ENCODE measurements around the gene DYRK1A. TPM values are rescaled to one million over a fixed set of nuclear protein-coding genes. Genes with fewer than 3 reads are reported as not detected.
A peak's percentile ranks its signal among the peaks of the same experiment; 100 is the strongest.

DYRK1A gene
- total and polyA plus RNA-seq, 10 of the 15 experiments (the other 5 are each of a cell fraction or from before 2014, with no cell fraction given): 2.4 to 68.6 (median 30.7) TPM

GRCh38 chr21:37374027-37374426 is 7.5 kb downstream of the DYRK1A start:
- ChIA-PET CTCF (interaction anchor here (1.2 to 2.4 kb wide), 6 partner anchors 9 to 207 kb away, joined by 3 to 12 read pairs (median 4); no protein-coding TSS in a partner anchor), RAD21 (ENCODE audit: unreplicated experiment) (interaction anchor here (0.8 to 1.5 kb wide), 5 partner anchors 33 to 207 kb away, joined by 3 to 6 read pairs (median 4); partner anchors contain the start of gene VPS26C), SMC1A (ENCODE audit: uncharacterized antibody, unreplicated experiment) (interaction anchor here (0.9 to 7.9 kb wide), 8 partner anchors 9 to 207 kb away, joined by 3 to 62 read pairs (median 6); no protein-coding TSS in a partner anchor), POLR2A (interaction anchor here (0.5 to 2.0 kb wide), 6 partner anchors 8 to 90 kb away, joined by 3 to 5 read pairs (median 4); no protein-coding TSS in a partner anchor)
- H3K79me2 ChIP-seq (ENCODE audit: control insufficient read depth, insufficient read depth, low read length): peaks cover 100% of the 10 kb centered on the region
- intact Hi-C loops (cut with micrococcal nuclease; ENCODE audit: unreplicated experiment) (loop anchor here (5.0 kb wide), 3 partner anchors 33 to 268 kb away; no protein-coding TSS in a partner anchor), in situ Hi-C loops (cut with MboI) (no loop called here)
- H3K4me2 ChIP-seq (ENCODE audit: control insufficient read depth, insufficient read depth): peak overlapping the region; percentile 47
- H3K9ac ChIP-seq (ENCODE audit: control insufficient read depth, insufficient read depth, low read length): no peak overlapping the region
- DNase-seq (ENCODE audit: low read depth, low spot score) (no peak), FAIRE-seq (no peak), ATAC-seq (no peak)
- TSS peak; percentile 2 for BruUV-seq (replicated peaks)
- H4K20me1 ChIP-seq (ENCODE audit: control insufficient read depth, insufficient read depth): peaks cover 6% of the 10 kb centered on the region
- TF ChIP-seq REST (IDR thresholded peaks at IDR 0.05; ENCODE audit: low read depth, low read length) (no peak), NFYA (IDR thresholded peaks at IDR 0.05; ENCODE audit: borderline replicate concordance, low read depth, low read length) (no peak), PML (IDR thresholded peaks at IDR 0.05; ENCODE audit: low read length) (no peak), ZNF592 (IDR thresholded peaks at IDR 0.05) (no peak), RUNX3 (IDR thresholded peaks at IDR 0.05; ENCODE audit: low read length) (no peak), CUX1 (IDR thresholded peaks at IDR 0.05; ENCODE audit: insufficient replicate concordance, low read depth, low read length) (no peak)
- H3K4me3 ChIP-seq: no peak overlapping the region
- no peak overlapping the region for H3K27ac ChIP-seq (ENCODE audit: control insufficient read depth, insufficient read depth)
- no peaks in the 10 kb centered on the region for H3K27me3 ChIP-seq (replicated peaks in 1 of 2; ENCODE audit: control insufficient read depth in 2 of 2, insufficient read depth in 2 of 2, low read length in 1 of 2)
- peaks cover 0 to 4% of the 10 kb centered on the region in 2 experiments; a peak in 1 of 4 replicates for H3K36me3 ChIP-seq (ENCODE audit: control insufficient read depth in 2 of 2, insufficient read depth in 2 of 2, low read length in 1 of 2)
- 84% methylated on average over 5 of the region's 5 CpGs for WGBS (ENCODE audit: insufficient coverage, insufficient replicate concordance, low lambda C conversion rate, missing lambda C conversion rate)
- H3K9me3 ChIP-seq (replicated peaks; ENCODE audit: control insufficient read depth, insufficient read depth, low read length): 0 out of 3 replicates have a peak, but pooled peaks cover 1% of the 10 kb centered on the region
- peaks cover 16% of the 10 kb centered on the region; the same call in 1 of the 2 replicates for H3K4me1 ChIP-seq (ENCODE audit: control insufficient read depth, insufficient read depth, low read length)
- no peak overlapping the region for H2AFZ ChIP-seq (ENCODE audit: control insufficient read depth, low read depth, low read length)

Measured in GM12878 (cell line).